ENCODE data around the gene CNKSR3.

The CNKSR3 gene

GRCh38 chr6:154501578-154501868 lies 9.0 kb downstream of the CNKSR3 start:
- Histone ChIP-seq H4K20me1 (ENCODE audit: insufficient read depth, low read length) (no peaks in the 10 kb centered on the region), H3K36me3 (ENCODE audit: insufficient read depth, low read length) (no peaks in the 10 kb centered on the region), H3K9ac (ENCODE audit: low read length) (no peak overlapping the region), H3K4me3 (ENCODE audit: low read depth, low read length, poor library complexity, severe bottlenecking) (no peak overlapping the region), H3K4me2 (ENCODE audit: low read length) (no peak overlapping the region), H3K27ac (ENCODE audit: low read depth, low read length, poor library complexity, severe bottlenecking) (no peak overlapping the region), H2AFZ (ENCODE audit: low read length) (no peak overlapping the region), H3K9me3 (ENCODE audit: low read length) (no peaks in the 10 kb centered on the region), H3K79me2 (ENCODE audit: insufficient read depth, low read length) (no peaks in the 10 kb centered on the region), H3F3A (ENCODE audit: insufficient read depth, low read length) (no peaks in the 10 kb centered on the region), H3K9me2 (ENCODE audit: low read depth, low read length) (no peaks in the 10 kb centered on the region), H3K27me3 (ENCODE audit: insufficient read depth, low read length) (no peaks in the 10 kb centered on the region; the same call in 1 of the 2 replicates), H3K4me1 (ENCODE audit: insufficient read depth, low read length, severe bottlenecking) (no peaks in the 10 kb centered on the region)
- TF ChIP-seq, protein P1, sequence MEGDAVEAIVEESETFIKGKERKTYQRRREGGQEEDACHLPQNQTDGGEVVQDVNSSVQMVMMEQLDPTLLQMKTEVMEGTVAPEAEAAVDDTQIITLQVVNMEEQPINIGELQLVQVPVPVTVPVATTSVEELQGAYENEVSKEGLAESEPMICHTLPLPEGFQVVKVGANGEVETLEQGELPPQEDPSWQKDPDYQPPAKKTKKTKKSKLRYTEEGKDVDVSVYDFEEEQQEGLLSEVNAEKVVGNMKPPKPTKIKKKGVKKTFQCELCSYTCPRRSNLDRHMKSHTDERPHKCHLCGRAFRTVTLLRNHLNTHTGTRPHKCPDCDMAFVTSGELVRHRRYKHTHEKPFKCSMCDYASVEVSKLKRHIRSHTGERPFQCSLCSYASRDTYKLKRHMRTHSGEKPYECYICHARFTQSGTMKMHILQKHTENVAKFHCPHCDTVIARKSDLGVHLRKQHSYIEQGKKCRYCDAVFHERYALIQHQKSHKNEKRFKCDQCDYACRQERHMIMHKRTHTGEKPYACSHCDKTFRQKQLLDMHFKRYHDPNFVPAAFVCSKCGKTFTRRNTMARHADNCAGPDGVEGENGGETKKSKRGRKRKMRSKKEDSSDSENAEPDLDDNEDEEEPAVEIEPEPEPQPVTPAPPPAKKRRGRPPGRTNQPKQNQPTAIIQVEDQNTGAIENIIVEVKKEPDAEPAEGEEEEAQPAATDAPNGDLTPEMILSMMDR (IDR thresholded peaks at IDR 0.05; ENCODE audit: low read length): no peak
- no peak for TF ChIP-seq EZH2 (IDR thresholded peaks at IDR 0.05; ENCODE audit: borderline replicate concordance, low read length)

DNA sequence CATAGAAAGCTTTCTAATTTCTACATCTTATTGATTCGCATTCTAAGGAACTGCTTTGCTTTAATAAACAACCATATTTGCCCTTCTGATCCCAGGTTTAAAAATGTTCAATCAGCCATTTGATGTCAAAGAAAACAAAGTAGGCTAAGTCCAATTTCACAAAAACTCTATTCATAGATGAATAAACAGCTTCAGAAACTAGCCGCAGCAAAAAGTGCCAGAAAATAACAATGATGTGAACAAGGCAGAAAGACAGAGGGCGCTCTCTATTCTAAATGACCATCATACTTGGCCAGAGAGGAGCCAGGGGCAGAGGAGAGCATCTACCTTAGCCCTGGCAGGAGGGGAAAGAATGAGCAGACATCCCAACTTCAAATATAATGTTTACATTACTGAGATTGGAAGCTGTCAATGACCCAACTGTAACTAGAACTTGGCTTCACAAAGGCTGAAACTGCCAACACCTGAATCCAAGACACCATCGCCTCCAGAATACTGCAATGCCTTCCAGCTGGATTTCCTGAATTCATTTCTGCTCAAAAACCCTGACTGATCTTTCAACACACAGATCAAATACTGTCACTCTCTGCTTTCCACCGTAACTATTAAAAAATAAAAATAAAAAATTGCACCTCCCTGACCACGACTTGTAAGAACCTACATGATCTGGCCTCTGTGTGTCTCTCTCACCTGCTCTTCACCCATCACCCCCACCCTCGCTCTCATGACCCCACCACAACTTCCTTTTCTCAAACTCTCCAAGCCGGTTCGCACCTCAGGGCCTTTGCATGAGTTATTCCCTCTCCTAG lies 9.5 kb downstream of the CNKSR3 start:
- H3K4me3 ChIP-seq (ENCODE audit: low read depth, low read length, poor library complexity, severe bottlenecking): no peak overlapping the region
- no peaks in the 10 kb centered on the region for H3K4me1 ChIP-seq (ENCODE audit: insufficient read depth, low read length, severe bottlenecking)
- H3K36me3 ChIP-seq (ENCODE audit: insufficient read depth, low read length): no peaks in the 10 kb centered on the region
- H3K79me2 ChIP-seq (ENCODE audit: insufficient read depth, low read length): no peaks in the 10 kb centered on the region
- H3K9ac ChIP-seq (ENCODE audit: low read length): no peak overlapping the region
- H4K20me1 ChIP-seq (ENCODE audit: insufficient read depth, low read length): no peaks in the 10 kb centered on the region
- H2AFZ ChIP-seq (ENCODE audit: low read length): no peak overlapping the region
- H3K27ac ChIP-seq (ENCODE audit: low read depth, low read length, poor library complexity, severe bottlenecking): no peak overlapping the region
- no peaks in the 10 kb centered on the region for H3K9me3 ChIP-seq (ENCODE audit: low read length)
- H3K9me2 ChIP-seq (ENCODE audit: low read depth, low read length): no peaks in the 10 kb centered on the region
- TF ChIP-seq, protein P1 (IDR thresholded peaks at IDR 0.05; ENCODE audit: low read length): peak; percentile 31; the same call in 1 of the 2 replicates
- TF ChIP-seq EZH2 (IDR thresholded peaks at IDR 0.05; ENCODE audit: borderline replicate concordance, low read length): no peak
- H3F3A ChIP-seq (ENCODE audit: insufficient read depth, low read length): no peaks in the 10 kb centered on the region
- no peak overlapping the region for H3K4me2 ChIP-seq (ENCODE audit: low read length)
- no peaks in the 10 kb centered on the region; the same call in 1 of the 2 replicates for H3K27me3 ChIP-seq (ENCODE audit: insufficient read depth, low read length)

DNA sequence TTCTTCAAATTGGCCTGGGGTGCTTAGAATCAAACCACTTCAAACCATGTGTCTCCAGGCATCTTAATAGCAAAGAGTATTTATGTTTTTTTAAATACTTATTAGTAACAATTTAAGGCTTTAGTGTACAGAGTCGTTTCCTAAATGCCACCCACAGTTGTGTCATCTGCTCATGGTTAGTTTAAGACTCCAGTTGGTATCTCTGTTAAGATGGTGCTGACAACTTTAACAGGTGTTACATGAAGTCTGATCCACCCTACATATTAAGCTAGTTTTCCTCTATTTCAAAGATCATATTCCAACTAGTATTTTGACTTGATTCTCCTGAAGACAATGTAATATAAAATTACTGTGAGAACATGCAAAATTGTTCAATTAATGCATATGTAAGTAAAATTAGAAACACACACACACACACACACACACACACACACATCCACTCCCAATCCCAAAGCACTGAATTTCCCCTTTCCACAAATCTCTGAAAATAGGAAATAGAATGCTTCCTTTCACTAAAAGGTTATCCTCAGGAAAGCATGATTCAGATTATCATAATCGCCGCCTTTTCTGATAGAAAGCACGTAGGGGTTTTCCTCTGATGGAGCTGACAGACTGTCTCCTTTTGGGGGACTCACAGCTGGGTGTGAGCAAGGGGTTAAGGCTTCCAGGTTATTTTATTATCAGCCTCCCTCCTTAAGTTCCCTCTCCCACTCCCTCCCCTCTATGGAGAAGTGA lies 10.5 kb downstream of the CNKSR3 start:
- Histone ChIP-seq H3F3A (ENCODE audit: insufficient read depth, low read length) (no peaks in the 10 kb centered on the region), H3K9me2 (ENCODE audit: low read depth, low read length) (no peaks in the 10 kb centered on the region), H3K27me3 (ENCODE audit: insufficient read depth, low read length) (no peaks in the 10 kb centered on the region; the same call in 1 of the 2 replicates), H4K20me1 (ENCODE audit: insufficient read depth, low read length) (no peaks in the 10 kb centered on the region), H3K36me3 (ENCODE audit: insufficient read depth, low read length) (no peaks in the 10 kb centered on the region), H3K4me3 (ENCODE audit: low read depth, low read length, poor library complexity, severe bottlenecking) (no peak overlapping the region), H3K9ac (ENCODE audit: low read length) (no peak overlapping the region), H3K9me3 (ENCODE audit: low read length) (no peaks in the 10 kb centered on the region), H2AFZ (ENCODE audit: low read length) (no peak overlapping the region), H3K4me1 (ENCODE audit: insufficient read depth, low read length, severe bottlenecking) (no peaks in the 10 kb centered on the region), H3K79me2 (ENCODE audit: insufficient read depth, low read length) (no peaks in the 10 kb centered on the region), H3K27ac (ENCODE audit: low read depth, low read length, poor library complexity, severe bottlenecking) (no peak overlapping the region), H3K4me2 (ENCODE audit: low read length) (no peak overlapping the region)
- no peak for TF ChIP-seq EZH2 (IDR thresholded peaks at IDR 0.05; ENCODE audit: borderline replicate concordance, low read length)
- TF ChIP-seq, protein P1 (IDR thresholded peaks at IDR 0.05; ENCODE audit: low read length): no peak
